Thymus (tissue), 11 donors: Measurements from ENCODE around the gene EYA4. TPM values are rescaled to one million over a fixed set of nuclear protein-coding genes. Genes with fewer than 3 reads are reported as not detected.

Experiments used
- DNase-seq, 9 donors: peaks; one replicate each; pipeline ENCODE4 v3.0.0-alpha.2; 2013; ENCODE audit warnings: low spot score in 9 of 9, low read depth in 6 of 9, missing footprints in 1 of 9
- H3K27ac ChIP-seq, 2 donors: one replicate each; pipeline ENCODE4 v1.5.1; 2013; ENCODE audit warnings: control low read depth in 1 of 2, low read depth in 1 of 2, low read length in 1 of 2, mild to moderate bottlenecking in 1 of 2, moderate library complexity in 1 of 2
- H3K27me3 ChIP-seq, 2 donors: one replicate each; pipeline ENCODE4 v1.5.1; 2013; ENCODE audit warnings: low read length in 1 of 2; ENCODE audit not compliant: control insufficient read depth in 2 of 2, insufficient read depth in 1 of 2
- H3K36me3 ChIP-seq, 2 donors: one replicate each; pipeline ENCODE4 v1.5.1; 2013; ENCODE audit warnings: low read length in 1 of 2, mild to moderate bottlenecking in 1 of 2, moderate library complexity in 1 of 2; ENCODE audit not compliant: control insufficient read depth in 2 of 2, insufficient read depth in 2 of 2
- H3K4me1 ChIP-seq, 2 donors: one replicate each; pipeline ENCODE4 v1.5.1; 2013; ENCODE audit warnings: low read length in 2 of 2; ENCODE audit not compliant: control insufficient read depth in 2 of 2, insufficient read depth in 2 of 2
- H3K4me3 ChIP-seq, 2 donors: one replicate each; pipeline ENCODE4 v1.5.1; 2013; ENCODE audit warnings: low read length in 2 of 2, control low read depth in 1 of 2, mild to moderate bottlenecking in 1 of 2
- H3K9me3 ChIP-seq, 2 donors: one replicate each; pipeline ENCODE4 v1.5.1; 2013; ENCODE audit warnings: low read length in 1 of 2, mild to moderate bottlenecking in 1 of 2; ENCODE audit not compliant: control insufficient read depth in 2 of 2, insufficient read depth in 1 of 2
- WGBS: extraction: QIAGEN DNeasy Blood & Tissue Kit; methylation state at CpG from one replicate; pipeline ENCODE4 v1.1.7; 2013; 5-methylcytosine and 5-hydroxymethylcytosine counted together
- polyA plus RNA-seq: library from polyadenylated mRNA; stranded (reverse); fragments of 200-250 nt; gene quantifications from one replicate; pipeline ENCODE4 v1.2.3, GENCODE V29; 2013
- total RNA-seq: library from RNA; stranded (reverse); fragments of 120-200 nt; gene quantifications from one replicate; pipeline ENCODE4 v1.2.4, GENCODE V29; 2013
- donor health status: healthy.

Gene EYA4
- total and polyA plus RNA-seq, 2 donors: 6.2 to 9.5 TPM

- DNase-seq: no peak
- H3K36me3 ChIP-seq: no peaks in the 10 kb centered on the region
- no peaks in the 10 kb centered on the region for H3K9me3 ChIP-seq
- no peaks in the 10 kb centered on the region for H3K4me1 ChIP-seq
- WGBS: 83% methylated on average over 3 of the region's 3 CpGs
- no peak overlapping the region for H3K4me3 ChIP-seq
- H3K27me3 ChIP-seq: no peaks in the 10 kb centered on the region
- no peak overlapping the region for H3K27ac ChIP-seq
Measured at GRCh38 chr6:133348846-133349245, 107.7 kb downstream of the EYA4 start.

- Histone ChIP-seq H3K36me3 (no peaks in the 10 kb centered on the region), H3K9me3 (no peaks in the 10 kb centered on the region), H3K4me3 (no peak overlapping the region), H3K4me1 (no peaks in the 10 kb centered on the region), H3K27me3 (no peaks in the 10 kb centered on the region), H3K27ac (no peak overlapping the region)
- no peak for DNase-seq
- 93% methylated on average over 2 of the region's 2 CpGs for WGBS
Measured at GRCh38 chr6:133350928-133351327, 109.8 kb downstream of the EYA4 start.

- H3K9me3 ChIP-seq: no peaks in the 10 kb centered on the region
- H3K27ac ChIP-seq: no peak overlapping the region
- H3K27me3 ChIP-seq: no peaks in the 10 kb centered on the region
- WGBS: 88% methylated on average over 1 of the region's 1 CpG
- no peak overlapping the region for H3K4me3 ChIP-seq
- no peaks in the 10 kb centered on the region for H3K36me3 ChIP-seq
- no peak for DNase-seq
- no peaks in the 10 kb centered on the region for H3K4me1 ChIP-seq
Measured at GRCh38 chr6:133352046-133352445, 110.9 kb downstream of the EYA4 start.

GRCh38 chr6:133353061-133353460 lies 111.9 kb downstream of the EYA4 start:
- no peak for DNase-seq
- Histone ChIP-seq H3K4me3 (no peak overlapping the region), H3K27ac (peak overlapping the region in 1 of 2 donors; percentile 19), H3K27me3 (no peaks in the 10 kb centered on the region), H3K4me1 (no peaks in the 10 kb centered on the region), H3K36me3 (no peaks in the 10 kb centered on the region), H3K9me3 (no peaks in the 10 kb centered on the region)
- WGBS: 0% methylated on average over 1 of the region's 1 CpG

- H3K9me3 ChIP-seq: no peaks in the 10 kb centered on the region
Measured at GRCh38 chr6:133355922-133356321, 114.8 kb downstream of the EYA4 start.

GRCh38 chr6:133358574-133359150 lies 117.5 kb downstream of the EYA4 start:
- H3K9me3 ChIP-seq: no peaks in the 10 kb centered on the region
- no peak overlapping the region for H3K27ac ChIP-seq
- no peak for DNase-seq
- H3K4me1 ChIP-seq: no peaks in the 10 kb centered on the region
- WGBS: 82% methylated on average over 5 of the region's 5 CpGs
- no peaks in the 10 kb centered on the region for H3K36me3 ChIP-seq
- no peak overlapping the region for H3K4me3 ChIP-seq
- no peaks in the 10 kb centered on the region for H3K27me3 ChIP-seq

More at GRCh38 chr6:133355922-133356321, 114.8 kb downstream of the EYA4 start:
- Histone ChIP-seq H3K36me3 (no peaks in the 10 kb centered on the region), H3K27me3 (no peaks in the 10 kb centered on the region), H3K4me1 (no peaks in the 10 kb centered on the region), H3K27ac (no peak overlapping the region), H3K4me3 (no peak overlapping the region)
- WGBS: 91% methylated on average over 3 of the region's 3 CpGs
- DNase-seq: no peak

GRCh38 chr6:133359256-133359655 lies 118.1 kb downstream of the EYA4 start:
- no peaks in the 10 kb centered on the region for H3K4me1 ChIP-seq
- H3K4me3 ChIP-seq: no peak overlapping the region
- peak overlapping the region in 1 of 2 donors; percentile 13 for H3K27ac ChIP-seq
- no peaks in the 10 kb centered on the region for H3K9me3 ChIP-seq
- H3K36me3 ChIP-seq: no peaks in the 10 kb centered on the region
- H3K27me3 ChIP-seq: no peaks in the 10 kb centered on the region
- no peak for DNase-seq
- WGBS: 92% methylated on average over 1 of the region's 1 CpG

GRCh38 chr6:133359760-133360159 lies 118.6 kb downstream of the EYA4 start:
- Histone ChIP-seq H3K4me1 (no peaks in the 10 kb centered on the region), H3K27me3 (no peaks in the 10 kb centered on the region), H3K9me3 (no peaks in the 10 kb centered on the region), H3K27ac (no peak overlapping the region), H3K36me3 (no peaks in the 10 kb centered on the region), H3K4me3 (no peak overlapping the region)
- DNase-seq: no peak
- 99% methylated on average over 1 of the region's 1 CpG for WGBS

GRCh38 chr6:133360194-133360593 lies 119.0 kb downstream of the EYA4 start:
- WGBS: 92% methylated on average over 5 of the region's 5 CpGs
- DNase-seq: no peak
- Histone ChIP-seq H3K27ac (no peak overlapping the region), H3K36me3 (no peaks in the 10 kb centered on the region), H3K9me3 (no peaks in the 10 kb centered on the region), H3K27me3 (no peaks in the 10 kb centered on the region), H3K4me1 (no peaks in the 10 kb centered on the region), H3K4me3 (no peak overlapping the region)
